HUDEP-2 (cell line): ENCODE measurements around the gene NUDT8.
"Not testable (repeated sequence)": the region's sequence is repeated elsewhere in the genome, so short reads cannot be mapped to it uniquely, and the experiment has no call there.

Experiments used
- DNase-seq, 76 experiments: peaks; one replicate each; lab custom pipeline; 2025; ENCODE audit not compliant: unreplicated experiment in 76 of 76; lab: John Stamatoyannopoulos, UW

NUDT8 gene

DNA sequence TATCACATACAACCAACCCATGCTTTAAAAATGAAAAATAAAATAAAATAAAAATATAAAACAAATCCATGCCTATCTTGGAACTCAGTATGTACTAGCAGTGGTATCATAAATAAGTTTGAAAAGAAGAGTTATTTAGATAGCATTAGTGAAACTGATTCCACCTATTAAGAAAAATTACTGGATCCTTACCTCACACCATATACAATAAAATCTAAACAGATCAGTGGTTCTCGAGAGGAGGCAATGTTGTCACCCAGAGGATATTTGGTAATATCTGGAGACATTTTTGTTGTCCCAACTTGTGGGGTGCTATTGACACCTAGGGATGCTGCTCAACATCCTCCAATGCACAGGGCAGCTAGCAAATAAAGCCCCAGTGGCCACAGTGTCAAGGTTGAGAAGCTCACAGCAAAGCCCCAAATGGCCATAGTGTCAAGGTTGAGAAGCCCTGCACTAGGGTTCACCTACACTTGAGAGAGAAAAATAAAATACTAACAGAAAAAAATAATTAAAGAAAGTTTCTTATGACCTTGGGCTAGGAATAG lies 32.9 kb downstream of the NUDT8 start:
- no peak for DNase-seq

- no peak for DNase-seq
Measured at GRCh38 chr11:67594480-67594879, 35.3 kb downstream of the NUDT8 start.

GRCh38 chr11:67593565-67593905 lies 36.2 kb downstream of the NUDT8 start:
- no peak for DNase-seq

GRCh38 chr11:67592880-67593564 lies 36.7 kb downstream of the NUDT8 start:
- DNase-seq: no peak

GRCh38 chr11:67588899-67589415 lies 40.8 kb downstream of the NUDT8 start:
- not testable (repeated sequence) for DNase-seq

DNA sequence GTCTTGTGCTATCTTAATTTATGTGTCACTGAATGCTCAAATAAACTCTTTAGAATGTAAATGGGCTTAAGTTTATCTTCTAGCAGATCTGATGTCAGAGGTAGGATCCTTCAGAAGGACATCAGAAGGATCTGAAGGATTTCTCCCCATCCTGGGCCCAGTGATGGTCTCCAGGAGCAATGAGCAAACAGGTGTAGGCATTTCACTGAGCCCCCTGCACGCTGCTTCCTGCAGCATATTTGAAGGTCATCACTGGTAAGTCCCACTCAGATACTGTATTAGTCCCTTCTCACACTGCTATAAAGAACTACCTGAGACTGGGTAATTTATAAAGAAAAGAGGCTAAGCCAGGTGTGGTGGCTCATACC lies 41.6 kb downstream of the NUDT8 start:
- DNase-seq: no peak

DNA sequence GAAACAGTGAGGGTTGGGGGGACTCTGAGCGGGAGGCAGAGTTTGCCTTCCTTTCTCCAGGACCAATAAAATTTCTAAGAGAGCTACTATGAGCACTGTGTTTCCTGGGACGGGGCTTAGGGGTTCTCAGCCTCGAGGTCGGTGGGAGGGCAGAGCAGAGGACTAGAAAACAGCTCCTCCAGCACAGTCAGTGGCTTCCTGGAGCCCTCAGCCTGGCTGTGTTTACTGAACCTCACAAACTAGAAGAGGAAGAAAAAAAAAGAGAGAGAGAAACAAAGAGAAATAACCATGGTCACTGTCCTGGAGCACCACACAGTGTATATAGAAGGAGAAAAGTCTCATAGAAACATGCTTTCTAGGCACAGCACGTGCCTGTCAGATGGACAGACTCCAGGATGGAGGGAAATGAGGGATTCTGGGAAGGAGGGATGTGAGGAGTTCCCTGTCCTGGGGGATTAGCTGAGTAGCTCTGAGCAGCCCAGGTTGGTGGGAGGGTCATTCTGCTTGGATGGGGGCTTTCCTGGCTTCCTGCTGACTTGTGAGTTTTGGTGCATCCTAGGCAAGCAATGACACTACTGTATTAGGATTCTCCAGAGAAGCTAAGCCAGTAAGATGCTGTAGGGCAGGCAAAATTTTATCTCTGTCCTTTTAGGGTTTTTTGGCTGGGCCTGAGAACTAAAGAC lies 43.0 kb downstream of the NUDT8 start:
- DNase-seq: no peak

GRCh38 chr11:67585911-67586310 lies 43.8 kb downstream of the NUDT8 start:
- DNase-seq: no peak

DNA sequence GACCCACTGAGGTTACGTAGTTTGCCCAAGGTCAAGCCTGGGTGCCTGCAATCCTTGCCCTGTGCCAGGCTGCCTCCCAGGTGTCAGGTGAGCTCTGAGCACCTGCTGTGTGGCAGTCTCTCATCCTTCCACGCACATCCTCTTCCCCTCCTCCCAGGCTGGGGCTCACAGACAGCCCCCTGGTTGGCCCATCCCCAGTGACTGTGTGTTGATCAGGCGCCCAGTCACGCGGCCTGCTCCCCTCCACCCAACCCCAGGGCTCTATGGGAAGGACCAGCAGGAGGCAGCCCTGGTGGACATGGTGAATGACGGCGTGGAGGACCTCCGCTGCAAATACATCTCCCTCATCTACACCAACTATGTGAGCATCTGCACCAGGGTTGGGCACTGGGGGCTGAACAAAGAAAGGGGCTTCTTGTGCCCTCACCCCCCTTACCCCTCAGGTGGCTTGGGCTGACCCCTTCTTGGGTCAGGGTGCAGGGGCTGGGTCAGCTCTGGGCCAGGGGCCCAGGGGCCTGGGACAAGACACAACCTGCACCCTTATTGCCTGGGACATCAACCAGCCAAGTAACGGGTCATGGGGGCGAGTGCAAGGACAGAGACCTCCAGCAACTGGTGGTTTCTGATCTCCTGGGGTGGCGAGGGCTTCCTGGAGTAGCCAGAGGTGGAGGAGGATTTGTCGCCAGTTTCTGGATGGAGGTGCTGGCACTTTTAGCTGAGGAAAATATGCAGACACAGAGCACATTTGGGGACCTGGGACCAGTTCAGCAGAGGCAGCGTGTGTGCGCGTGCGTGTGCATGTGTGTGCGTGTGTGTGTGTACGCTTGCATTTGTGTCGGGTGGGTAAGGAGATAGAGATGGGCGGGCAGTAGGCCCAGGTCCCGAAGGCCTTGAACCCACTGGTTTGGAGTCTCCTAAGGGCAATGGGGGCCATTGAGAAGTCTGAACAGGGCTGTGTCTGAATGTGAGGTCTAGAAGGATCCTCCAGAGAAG lies 44.6 kb downstream of the NUDT8 start:
- no peak for DNase-seq

- DNase-seq: no peak
Measured at GRCh38 chr11:67584205-67584880, 45.4 kb downstream of the NUDT8 start.

DNA sequence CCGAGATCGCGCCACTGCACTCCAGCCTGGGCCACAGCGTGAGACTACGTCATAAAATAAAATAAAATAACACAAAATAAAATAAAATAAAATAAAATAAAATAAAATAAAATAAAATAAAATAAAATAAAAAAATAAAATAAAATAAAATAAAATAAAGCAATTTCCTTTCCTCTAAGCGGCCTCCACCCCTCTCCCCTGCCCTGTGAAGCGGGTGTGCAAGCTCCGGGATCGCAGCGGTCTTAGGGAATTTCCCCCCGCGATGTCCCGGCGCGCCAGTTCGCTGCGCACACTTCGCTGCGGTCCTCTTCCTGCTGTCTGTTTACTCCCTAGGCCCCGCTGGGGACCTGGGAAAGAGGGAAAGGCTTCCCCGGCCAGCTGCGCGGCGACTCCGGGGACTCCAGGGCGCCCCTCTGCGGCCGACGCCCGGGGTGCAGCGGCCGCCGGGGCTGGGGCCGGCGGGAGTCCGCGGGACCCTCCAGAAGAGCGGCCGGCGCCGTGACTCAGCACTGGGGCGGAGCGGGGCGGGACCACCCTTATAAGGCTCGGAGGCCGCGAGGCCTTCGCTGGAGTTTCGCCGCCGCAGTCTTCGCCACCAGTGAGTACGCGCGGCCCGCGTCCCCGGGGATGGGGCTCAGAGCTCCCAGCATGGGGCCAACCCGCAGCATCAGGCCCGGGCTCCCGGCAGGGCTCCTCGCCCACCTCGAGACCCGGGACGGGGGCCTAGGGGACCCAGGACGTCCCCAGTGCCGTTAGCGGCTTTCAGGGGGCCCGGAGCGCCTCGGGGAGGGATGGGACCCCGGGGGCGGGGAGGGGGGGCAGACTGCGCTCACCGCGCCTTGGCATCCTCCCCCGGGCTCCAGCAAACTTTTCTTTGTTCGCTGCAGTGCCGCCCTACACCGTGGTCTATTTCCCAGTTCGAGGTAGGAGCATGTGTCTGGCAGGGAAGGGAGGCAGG lies 46.2 kb downstream of the NUDT8 start, which contains the start of gene GSTP1:
Gene GSTP1, plus strand, starts transcription at position 566 of the 958 bp plus-strand sequence. Its CDS starts 32 bp downstream, at position 598.
- peak in 25 of 76 experiments; percentile 7 to 49 (median 22) for DNase-seq

- DNase-seq: no peak
Measured at GRCh38 chr11:67582011-67582410, 47.7 kb downstream of the NUDT8 start.

DNA sequence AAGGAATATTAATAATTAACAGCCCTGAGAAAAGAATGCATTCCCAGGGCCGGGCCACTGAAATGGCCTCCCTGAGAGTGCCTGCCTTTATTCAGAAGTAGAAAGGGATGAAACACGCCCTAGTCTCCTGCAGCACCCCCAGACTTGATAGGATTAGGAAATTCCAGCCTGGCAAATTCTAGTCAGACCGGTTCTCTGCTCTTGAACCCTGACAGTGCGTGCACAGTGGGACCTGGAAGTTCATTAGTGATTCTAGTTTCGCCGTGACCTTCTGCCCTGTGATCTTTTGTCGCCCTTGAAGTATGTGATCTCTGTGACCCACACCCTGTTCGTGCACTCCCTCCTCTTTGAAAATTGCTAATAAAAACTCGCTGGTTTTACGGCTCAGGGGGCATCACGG lies 48.3 kb downstream of the NUDT8 start:
- DNase-seq: no peak

GRCh38 chr11:67577951-67578350 lies 51.8 kb downstream of the NUDT8 start:
- DNase-seq: no peak
